SK-N-SH (cell line): ENCODE measurements around the gene PSMC2. TPM values are rescaled to one million over a fixed set of nuclear protein-coding genes. Genes with fewer than 3 reads are reported as not detected.

Experiments
- CTCF ChIA-PET: fragments of 300-600, 350-600 bp; formaldehyde crosslinking; extraction: SDS; loops from one replicate; lab custom pipeline; 2021; lab: Yijun Ruan, JAX
- POLR2A ChIA-PET: fragments of 350-600 bp; sonication (Branson Sonifier 250); formaldehyde crosslinking; extraction: SDS; loops from one replicate; lab custom pipeline; 2020; ENCODE audit warnings: antibody characterized with exemption, inconsistent platforms; lab: Yijun Ruan, JAX
- DNase-seq: peaks from one replicate; pipeline ENCODE4 v3.0.0; 2012
- H2AFZ ChIP-seq: fragments of 200-600 bp; sonication (generic); 2 replicates; pipeline ENCODE4 v1.8.1; 2016; ENCODE audit warnings: antibody characterized with exemption, mild to moderate bottlenecking, low read depth
- H3F3A ChIP-seq: fragments of 200-600 bp; sonication (generic); replicated peaks from 2 replicates; pipeline ENCODE3; 2016; ENCODE audit warnings: antibody characterized with exemption, mild to moderate bottlenecking; ENCODE audit not compliant: insufficient read depth
- H3K27ac ChIP-seq, 2 experiments: fragments of 200-500 bp in 1 of 2; fragments of 200-600 bp in 1 of 2; sonication (Bioruptor generic) in 1 of 2; sonication (generic), shearing (Covaris generic) in 1 of 2; 2 replicates each; pipeline versions ENCODE4 v1.5.1 to v1.6.1; 2014 to 2016; ENCODE audit warnings: low read depth in 2 of 2, inconsistent platforms in 1 of 2, low read length in 1 of 2, mild to moderate bottlenecking in 1 of 2, mixed read lengths in 1 of 2
- H3K27me3 ChIP-seq: fragments of 200-600 bp; sonication (generic), shearing (Covaris generic); 2 replicates; pipeline ENCODE4 v1.6.1; 2016; ENCODE audit warnings: mixed run types; ENCODE audit not compliant: insufficient read depth
- H3K36me3 ChIP-seq, 2 experiments: fragments of 200-500 bp in 1 of 2; fragments of 200-600 bp in 1 of 2; sonication (Bioruptor generic) in 1 of 2; sonication (generic) in 1 of 2; replicated peaks in 1 of 2; 2 replicates each; pipeline versions ENCODE3 to v1.5.1; 2014 to 2016; ENCODE audit warnings: low read length in 1 of 2, mild to moderate bottlenecking in 1 of 2; ENCODE audit not compliant: insufficient read depth in 2 of 2, control insufficient read depth in 1 of 2
- H3K4me1 ChIP-seq, 2 experiments: fragments of 200-500 bp in 1 of 2; fragments of 200-600 bp in 1 of 2; sonication (Bioruptor generic) in 1 of 2; sonication (generic), shearing (Covaris generic) in 1 of 2; 2 replicates each; pipeline versions ENCODE4 v1.5.1 to v1.6.1; 2014 to 2016; ENCODE audit warnings: low read depth in 1 of 2, low read length in 1 of 2, mixed run types in 1 of 2; ENCODE audit not compliant: insufficient read depth in 2 of 2, control insufficient read depth in 1 of 2
- H3K4me2 ChIP-seq: fragments of 200-600 bp; sonication (generic), shearing (Covaris generic); 2 replicates; pipeline ENCODE4 v1.6.1; 2017; ENCODE audit warnings: mixed run types
- H3K4me3 ChIP-seq, 2 experiments: fragments of 200-500 bp in 1 of 2; fragments of 200-600 bp in 1 of 2; sonication (Bioruptor generic) in 1 of 2; sonication (generic), shearing (Covaris generic) in 1 of 2; 2 replicates each; pipeline versions ENCODE4 v1.5.1 to v1.8.1; 2014 to 2016; ENCODE audit warnings: low read depth in 2 of 2, inconsistent platforms in 1 of 2, low read length in 1 of 2, mild to moderate bottlenecking in 1 of 2, mixed read lengths in 1 of 2, moderate library complexity in 1 of 2
- H3K79me2 ChIP-seq: fragments of 200-600 bp; sonication (generic); 2 replicates; pipeline ENCODE4 v1.8.1; 2017; ENCODE audit warnings: mild to moderate bottlenecking; ENCODE audit not compliant: insufficient read depth
- H3K9ac ChIP-seq: fragments of 200-600 bp; sonication (generic); 2 replicates; pipeline ENCODE4 v1.6.1; 2017; ENCODE audit warnings: mixed run types
- H3K9me2 ChIP-seq: fragments of 200-600 bp; sonication (generic); 2 replicates; pipeline ENCODE4 v1.6.1; 2017; ENCODE audit warnings: mixed run types
- H3K9me3 ChIP-seq: fragments of 200-600 bp; sonication (generic); 2 replicates; pipeline ENCODE4 v1.6.1; 2017; ENCODE audit warnings: mixed run types, mild to moderate bottlenecking, moderate library complexity
- H4K20me1 ChIP-seq: fragments of 200-600 bp; sonication (generic); 2 replicates; pipeline ENCODE4 v1.6.1; 2017; ENCODE audit warnings: mild to moderate bottlenecking, mixed run types; ENCODE audit not compliant: insufficient read depth
- CHD2 ChIP-seq: fragments of 150-350 bp; IDR thresholded peaks from 2 replicates; pipeline ENCODE4 v1.6.1; 2018; ENCODE audit warnings: low read length; ENCODE audit not compliant: partially characterized antibody
- EP300 ChIP-seq, 2 experiments: IDR thresholded peaks; 2 replicates each; pipeline versions ENCODE4 v1.4.0 to v1.6.1; 2012; ENCODE audit warnings: borderline replicate concordance in 1 of 2, low read depth in 1 of 2, low read length in 1 of 2
- GABPA ChIP-seq: IDR thresholded peaks from 2 replicates; pipeline ENCODE4 v1.4.0; 2012; ENCODE audit warnings: low read depth, mild to moderate bottlenecking
- TAF1 ChIP-seq: IDR thresholded peaks from 2 replicates; pipeline ENCODE4 v1.6.1; 2012; ENCODE audit warnings: low read depth, mild to moderate bottlenecking, low read length, moderate library complexity, borderline replicate concordance
- TEAD4 ChIP-seq: IDR thresholded peaks from 2 replicates; pipeline ENCODE4 v1.4.0; 2012; ENCODE audit warnings: mild to moderate bottlenecking, borderline replicate concordance; ENCODE audit not compliant: insufficient read depth
- WGBS: methylation state at CpG from one replicate; pipeline ENCODE4 v1.1.6; 2017; ENCODE audit warnings: low lambda C conversion rate; 5-methylcytosine and 5-hydroxymethylcytosine counted together
- polyA plus RNA-seq, 3 experiments: library from polyadenylated mRNA; depleted of rRNA; stranded (reverse); fragments of >200 nt; gene quantifications; 2 replicates each; pipeline ENCODE4 v1.2.3, GENCODE V29; 2012
- TF ChIP-seq, protein P1 (sequence below): fragments of 150-350 bp; IDR thresholded peaks from 2 replicates; pipeline ENCODE4 v1.6.1; 2016; ENCODE audit warnings: mild to moderate bottlenecking, low read depth, low read length
- TF ChIP-seq, protein P2 (sequence below): IDR thresholded peaks from 2 replicates; pipeline ENCODE4 v1.6.1; 2012; ENCODE audit warnings: mild to moderate bottlenecking, low read depth, low read length, moderate library complexity
- TF ChIP-seq, protein P3 (sequence below): IDR thresholded peaks from 2 replicates; pipeline ENCODE4 v1.4.0; 2012; ENCODE audit warnings: low read depth
- TF ChIP-seq, protein P4 (sequence below): IDR thresholded peaks from 2 replicates; pipeline ENCODE4 v1.4.0; 2012; ENCODE audit warnings: low read depth, borderline replicate concordance
- TF ChIP-seq, protein P5 (sequence below): IDR thresholded peaks from 2 replicates; pipeline ENCODE4 v1.4.0; 2012; ENCODE audit warnings: low read depth, borderline replicate concordance

The PSMC2 gene
- polyA plus RNA-seq, 1 of the 3 experiments (the other 2 are of a cell fraction), result 231 TPM

DNA sequence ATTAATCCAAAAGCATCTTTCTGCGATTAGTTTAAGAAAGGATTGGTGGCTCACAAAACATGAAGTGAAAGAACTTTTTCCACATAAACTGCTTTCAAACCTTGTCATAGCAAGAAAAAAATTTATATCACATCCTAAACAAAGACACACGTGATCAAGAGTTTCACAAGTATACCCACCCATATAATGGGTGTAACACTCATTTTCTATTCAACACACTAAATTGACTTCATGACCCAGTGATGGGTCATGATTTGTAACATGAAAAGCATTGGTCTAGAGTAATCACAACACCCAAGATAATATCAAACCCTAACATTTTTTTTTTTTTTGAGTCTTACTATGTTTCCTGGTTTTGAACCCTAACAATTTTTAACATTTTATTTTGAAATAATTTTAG is 32.6 kb upstream of the PSMC2 start:
- Histone ChIP-seq H3K9me3 (no peaks in the 10 kb centered on the region), H3K27me3 (no peaks in the 10 kb centered on the region), H3K4me3 (no peak overlapping the region), H3K36me3 (peaks cover 96 to 99% of the 10 kb centered on the region in 2 experiments), H4K20me1 (no peaks in the 10 kb centered on the region; the same call in 1 of the 2 replicates), H3K9ac (no peak overlapping the region), H3K79me2 (peaks cover 15% of the 10 kb centered on the region; the same call in 1 of the 2 replicates), H3K9me2 (no peaks in the 10 kb centered on the region), H3K4me2 (no peak overlapping the region), H2AFZ (no peak overlapping the region), H3K4me1 (no peaks in the 10 kb centered on the region; a peak in 1 of 4 replicates), H3K27ac (no peak overlapping the region), H3F3A (peaks cover 59% of the 10 kb centered on the region)
- WGBS, result 99% methylated on average over 2 of the region's 2 CpGs
- POLR2A ChIA-PET, result no interaction called here
- CTCF ChIA-PET, result no interaction called here
- TF ChIP-seq, protein P1, sequence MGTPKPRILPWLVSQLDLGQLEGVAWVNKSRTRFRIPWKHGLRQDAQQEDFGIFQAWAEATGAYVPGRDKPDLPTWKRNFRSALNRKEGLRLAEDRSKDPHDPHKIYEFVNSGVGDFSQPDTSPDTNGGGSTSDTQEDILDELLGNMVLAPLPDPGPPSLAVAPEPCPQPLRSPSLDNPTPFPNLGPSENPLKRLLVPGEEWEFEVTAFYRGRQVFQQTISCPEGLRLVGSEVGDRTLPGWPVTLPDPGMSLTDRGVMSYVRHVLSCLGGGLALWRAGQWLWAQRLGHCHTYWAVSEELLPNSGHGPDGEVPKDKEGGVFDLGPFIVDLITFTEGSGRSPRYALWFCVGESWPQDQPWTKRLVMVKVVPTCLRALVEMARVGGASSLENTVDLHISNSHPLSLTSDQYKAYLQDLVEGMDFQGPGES, result no peak
- TF ChIP-seq, protein P2, sequence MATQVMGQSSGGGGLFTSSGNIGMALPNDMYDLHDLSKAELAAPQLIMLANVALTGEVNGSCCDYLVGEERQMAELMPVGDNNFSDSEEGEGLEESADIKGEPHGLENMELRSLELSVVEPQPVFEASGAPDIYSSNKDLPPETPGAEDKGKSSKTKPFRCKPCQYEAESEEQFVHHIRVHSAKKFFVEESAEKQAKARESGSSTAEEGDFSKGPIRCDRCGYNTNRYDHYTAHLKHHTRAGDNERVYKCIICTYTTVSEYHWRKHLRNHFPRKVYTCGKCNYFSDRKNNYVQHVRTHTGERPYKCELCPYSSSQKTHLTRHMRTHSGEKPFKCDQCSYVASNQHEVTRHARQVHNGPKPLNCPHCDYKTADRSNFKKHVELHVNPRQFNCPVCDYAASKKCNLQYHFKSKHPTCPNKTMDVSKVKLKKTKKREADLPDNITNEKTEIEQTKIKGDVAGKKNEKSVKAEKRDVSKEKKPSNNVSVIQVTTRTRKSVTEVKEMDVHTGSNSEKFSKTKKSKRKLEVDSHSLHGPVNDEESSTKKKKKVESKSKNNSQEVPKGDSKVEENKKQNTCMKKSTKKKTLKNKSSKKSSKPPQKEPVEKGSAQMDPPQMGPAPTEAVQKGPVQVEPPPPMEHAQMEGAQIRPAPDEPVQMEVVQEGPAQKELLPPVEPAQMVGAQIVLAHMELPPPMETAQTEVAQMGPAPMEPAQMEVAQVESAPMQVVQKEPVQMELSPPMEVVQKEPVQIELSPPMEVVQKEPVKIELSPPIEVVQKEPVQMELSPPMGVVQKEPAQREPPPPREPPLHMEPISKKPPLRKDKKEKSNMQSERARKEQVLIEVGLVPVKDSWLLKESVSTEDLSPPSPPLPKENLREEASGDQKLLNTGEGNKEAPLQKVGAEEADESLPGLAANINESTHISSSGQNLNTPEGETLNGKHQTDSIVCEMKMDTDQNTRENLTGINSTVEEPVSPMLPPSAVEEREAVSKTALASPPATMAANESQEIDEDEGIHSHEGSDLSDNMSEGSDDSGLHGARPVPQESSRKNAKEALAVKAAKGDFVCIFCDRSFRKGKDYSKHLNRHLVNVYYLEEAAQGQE, result no peak
- TF ChIP-seq, protein P3, sequence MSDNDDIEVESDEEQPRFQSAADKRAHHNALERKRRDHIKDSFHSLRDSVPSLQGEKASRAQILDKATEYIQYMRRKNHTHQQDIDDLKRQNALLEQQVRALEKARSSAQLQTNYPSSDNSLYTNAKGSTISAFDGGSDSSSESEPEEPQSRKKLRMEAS, result no peak
- no peak for TF ChIP-seq TAF1
- TF ChIP-seq, protein P4, sequence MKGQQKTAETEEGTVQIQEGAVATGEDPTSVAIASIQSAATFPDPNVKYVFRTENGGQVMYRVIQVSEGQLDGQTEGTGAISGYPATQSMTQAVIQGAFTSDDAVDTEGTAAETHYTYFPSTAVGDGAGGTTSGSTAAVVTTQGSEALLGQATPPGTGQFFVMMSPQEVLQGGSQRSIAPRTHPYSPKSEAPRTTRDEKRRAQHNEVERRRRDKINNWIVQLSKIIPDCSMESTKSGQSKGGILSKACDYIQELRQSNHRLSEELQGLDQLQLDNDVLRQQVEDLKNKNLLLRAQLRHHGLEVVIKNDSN, result no peak
- TF ChIP-seq, protein P5, sequence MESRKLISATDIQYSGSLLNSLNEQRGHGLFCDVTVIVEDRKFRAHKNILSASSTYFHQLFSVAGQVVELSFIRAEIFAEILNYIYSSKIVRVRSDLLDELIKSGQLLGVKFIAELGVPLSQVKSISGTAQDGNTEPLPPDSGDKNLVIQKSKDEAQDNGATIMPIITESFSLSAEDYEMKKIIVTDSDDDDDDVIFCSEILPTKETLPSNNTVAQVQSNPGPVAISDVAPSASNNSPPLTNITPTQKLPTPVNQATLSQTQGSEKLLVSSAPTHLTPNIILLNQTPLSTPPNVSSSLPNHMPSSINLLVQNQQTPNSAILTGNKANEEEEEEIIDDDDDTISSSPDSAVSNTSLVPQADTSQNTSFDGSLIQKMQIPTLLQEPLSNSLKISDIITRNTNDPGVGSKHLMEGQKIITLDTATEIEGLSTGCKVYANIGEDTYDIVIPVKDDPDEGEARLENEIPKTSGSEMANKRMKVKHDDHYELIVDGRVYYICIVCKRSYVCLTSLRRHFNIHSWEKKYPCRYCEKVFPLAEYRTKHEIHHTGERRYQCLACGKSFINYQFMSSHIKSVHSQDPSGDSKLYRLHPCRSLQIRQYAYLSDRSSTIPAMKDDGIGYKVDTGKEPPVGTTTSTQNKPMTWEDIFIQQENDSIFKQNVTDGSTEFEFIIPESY, result no peak
- TF ChIP-seq EP300 (IDR thresholded peaks at IDR 0.05; ENCODE audit: borderline replicate concordance in 1 of 2, low read depth in 1 of 2, low read length in 1 of 2), result no peak
- no peak for TF ChIP-seq TEAD4
- no peak for TF ChIP-seq GABPA
- TF ChIP-seq CHD2, result no peak
- no peak for DNase-seq
